NCI-H2171 treated with DMSO at 0.1 percent for 48 hours (cell line): ENCODE results near the gene ABTB1.
"Not testable (repeated sequence)": the region's sequence is repeated elsewhere in the genome, so short reads cannot be mapped to it uniquely, and the experiment has no call there.

ENCODE experiments used
- DNase-seq: peaks from one replicate; lab custom pipeline; 2025; lab: John Stamatoyannopoulos, UW

ABTB1 gene

DNA sequence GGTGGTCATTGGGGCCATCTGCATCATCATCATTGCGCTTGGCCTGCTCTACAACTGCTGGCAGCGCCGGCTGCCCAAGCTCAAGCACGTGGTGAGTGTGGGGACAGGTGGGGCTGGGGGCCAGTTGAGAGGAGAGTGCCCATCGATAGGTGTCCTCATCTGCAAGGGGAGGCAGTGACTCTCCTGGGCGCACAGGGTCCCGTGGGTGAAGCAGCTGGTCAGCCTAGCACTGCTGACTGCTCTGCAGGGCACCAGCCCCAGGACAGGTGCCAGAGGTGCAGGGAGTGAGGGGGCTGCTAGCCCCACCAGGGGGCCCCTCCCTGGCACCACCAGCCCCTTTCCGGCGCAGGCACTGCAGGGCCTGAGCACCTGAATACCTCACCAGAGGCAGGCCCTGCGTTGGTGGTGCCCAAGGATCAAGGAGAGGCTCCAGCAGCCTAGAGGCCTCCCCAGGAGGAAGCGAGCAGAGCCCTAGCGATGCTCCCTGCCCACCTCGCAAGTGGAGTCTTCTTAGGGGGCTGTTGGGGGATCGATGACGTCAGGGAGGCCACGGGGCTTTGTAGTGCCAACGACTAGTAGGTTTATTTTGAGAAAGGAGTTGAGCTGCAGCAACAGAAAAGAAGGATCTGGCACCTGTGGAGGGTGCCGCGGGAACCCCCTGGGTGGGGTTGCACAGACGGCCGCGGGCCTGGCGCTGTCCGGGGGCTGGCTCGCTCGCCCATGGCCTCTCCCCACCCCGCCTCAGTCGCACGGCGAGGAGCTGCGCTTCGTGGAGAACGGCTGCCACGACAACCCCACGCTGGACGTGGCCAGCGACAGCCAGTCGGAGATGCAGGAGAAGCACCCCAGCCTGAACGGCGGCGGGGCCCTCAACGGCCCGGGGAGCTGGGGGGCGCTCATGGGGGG lies 976 bp upstream of the ABTB1 start:
- DNase-seq, result no peak

DNA sequence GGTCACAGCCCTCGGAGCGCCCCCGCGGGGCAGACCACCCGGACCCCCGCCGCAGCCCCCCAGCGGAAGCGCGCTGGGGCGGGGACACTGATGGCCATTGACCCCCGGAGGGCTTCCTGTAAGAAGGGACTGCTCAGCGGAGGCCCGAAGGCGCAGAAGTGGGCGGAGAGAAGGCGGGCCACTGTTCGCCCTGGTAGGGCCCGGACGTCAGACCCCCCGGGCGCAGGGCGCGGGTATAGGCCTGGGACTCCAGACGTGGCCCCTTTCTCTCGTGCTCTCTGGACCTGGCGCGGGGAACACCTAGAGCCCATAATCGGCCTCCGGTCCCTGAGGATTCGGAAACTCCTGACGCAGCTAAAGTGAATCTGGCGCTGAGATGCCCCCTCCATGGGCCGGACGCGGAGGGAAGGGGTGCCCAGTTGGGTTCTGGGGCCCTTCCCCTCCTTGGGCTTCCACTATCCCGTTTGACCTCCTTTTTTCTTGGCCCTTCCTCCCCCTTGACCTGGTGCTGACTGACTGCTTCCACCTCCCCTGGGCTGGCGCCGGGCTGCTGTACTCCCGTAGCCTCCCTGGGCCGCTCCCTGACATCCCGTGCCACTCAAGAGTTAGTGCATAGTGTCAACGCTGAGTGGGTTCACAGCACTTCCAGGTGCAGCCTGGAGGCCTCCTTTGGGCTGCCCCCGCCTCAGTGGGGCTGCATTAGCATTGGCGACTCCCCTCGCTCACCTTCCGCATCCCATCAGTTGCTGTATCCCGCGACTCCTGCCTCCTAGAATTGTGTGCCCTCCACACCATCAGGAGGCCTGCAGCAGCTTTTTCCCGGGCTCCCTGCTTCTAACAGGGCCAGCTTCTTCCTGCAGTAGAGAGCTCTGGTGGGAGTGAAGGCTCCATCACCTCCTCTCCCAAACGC lies 694 bp downstream of the ABTB1 start:
- peak; percentile 56 for DNase-seq

DNA sequence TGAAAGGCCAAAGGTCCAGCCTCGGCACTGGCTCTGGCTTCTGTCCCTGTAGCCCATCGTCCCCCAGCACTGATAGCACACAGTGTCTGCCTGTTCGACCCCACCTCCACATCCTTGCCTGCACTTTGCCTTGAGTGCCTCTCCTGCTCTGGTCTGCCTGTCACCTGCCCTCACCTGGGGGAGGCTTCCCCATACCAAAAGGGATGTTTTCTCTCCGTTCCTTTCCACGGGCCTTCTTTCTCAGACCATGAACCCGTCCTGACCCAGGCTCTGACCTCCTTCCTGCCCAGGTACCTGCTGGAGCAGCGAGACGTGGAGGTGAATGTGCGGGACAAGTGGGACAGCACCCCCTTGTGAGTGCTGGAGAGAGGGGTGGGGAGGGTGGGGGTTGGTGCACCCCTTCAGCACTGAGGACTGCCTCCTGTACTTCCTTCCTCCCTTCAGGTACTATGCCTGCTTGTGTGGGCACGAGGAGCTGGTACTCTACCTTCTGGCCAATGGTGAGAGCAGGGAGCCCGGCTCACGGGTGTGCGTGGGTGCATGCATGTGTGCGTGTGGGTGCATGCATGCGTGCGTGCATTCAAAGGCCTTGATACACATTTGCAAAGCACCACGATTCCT lies 1.5 kb downstream of the ABTB1 start:
- no peak for DNase-seq

DNA sequence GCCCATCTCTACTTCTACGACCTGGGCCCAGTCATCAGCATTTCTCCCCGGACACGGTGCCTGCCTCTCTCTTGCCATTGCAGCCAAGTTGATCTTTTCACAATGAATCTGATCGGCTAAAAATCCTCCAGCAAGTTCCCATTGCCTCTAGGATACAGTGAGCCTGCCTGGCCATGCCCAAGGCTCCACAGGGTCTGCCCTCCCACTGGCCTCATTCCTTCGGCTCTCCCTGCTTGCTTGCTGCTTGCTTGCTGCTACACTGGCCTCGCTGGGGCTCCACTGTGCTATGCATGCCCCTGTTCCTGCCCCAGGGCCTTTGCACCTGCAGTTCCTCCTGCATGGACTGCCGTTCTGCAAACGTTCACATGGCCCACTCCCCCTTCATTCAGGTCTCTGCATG lies 2.0 kb downstream of the ABTB1 start:
- DNase-seq, result no peak

DNA sequence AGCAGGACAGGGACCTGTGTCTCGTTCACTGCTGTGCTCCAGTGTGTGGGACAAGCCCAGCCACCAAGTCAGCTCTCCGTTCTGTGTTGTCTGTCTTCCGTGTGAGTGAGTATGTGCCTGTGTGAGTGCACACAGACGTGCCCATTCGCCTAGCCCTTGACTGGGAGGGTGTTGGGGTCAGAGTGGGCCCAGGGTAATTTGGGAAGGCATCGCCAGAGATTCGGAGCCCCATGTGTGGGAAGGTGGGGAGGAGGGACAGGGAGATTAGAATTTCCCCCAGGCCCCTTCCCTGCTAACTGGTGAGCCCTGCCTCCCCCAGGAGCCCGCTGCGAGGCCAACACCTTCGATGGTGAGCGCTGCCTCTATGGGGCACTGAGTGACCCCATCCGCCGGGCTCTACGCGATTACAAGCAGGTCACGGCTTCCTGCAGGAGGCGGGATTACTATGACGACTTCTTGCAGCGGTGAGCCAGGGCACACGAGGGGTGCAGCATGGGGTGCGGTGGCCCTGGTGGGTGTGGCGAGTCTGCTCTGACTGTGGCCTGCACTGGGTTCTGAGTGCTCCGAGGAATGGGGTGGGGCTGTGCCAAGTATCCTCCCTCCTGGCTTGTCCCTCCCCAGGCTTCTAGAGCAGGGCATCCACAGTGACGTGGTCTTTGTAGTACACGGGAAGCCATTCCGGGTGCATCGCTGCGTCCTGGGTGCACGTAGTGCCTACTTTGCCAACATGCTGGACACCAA lies 3.1 kb downstream of the ABTB1 start:
- no peak for DNase-seq

DNA sequence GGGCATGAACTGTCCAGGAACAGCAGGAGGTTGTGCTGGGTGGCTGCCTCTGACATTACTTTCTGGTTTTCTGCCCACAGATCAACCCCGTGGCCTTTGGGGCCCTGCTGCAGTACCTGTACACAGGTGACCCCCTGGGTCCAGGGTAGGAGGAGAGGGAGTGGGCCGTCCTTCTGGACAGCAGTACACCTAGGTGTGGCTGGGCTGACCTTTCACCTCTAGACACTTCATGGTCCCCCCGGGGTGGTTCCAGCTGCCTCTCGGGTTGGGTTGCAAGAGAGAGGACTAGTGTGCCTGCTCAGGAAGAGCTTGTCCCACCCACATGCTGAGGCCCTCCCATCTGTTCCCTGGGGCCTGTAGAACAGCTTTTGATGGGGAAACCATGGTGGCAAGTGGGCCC lies 3.7 kb downstream of the ABTB1 start:
- peak; percentile 61 for DNase-seq

DNA sequence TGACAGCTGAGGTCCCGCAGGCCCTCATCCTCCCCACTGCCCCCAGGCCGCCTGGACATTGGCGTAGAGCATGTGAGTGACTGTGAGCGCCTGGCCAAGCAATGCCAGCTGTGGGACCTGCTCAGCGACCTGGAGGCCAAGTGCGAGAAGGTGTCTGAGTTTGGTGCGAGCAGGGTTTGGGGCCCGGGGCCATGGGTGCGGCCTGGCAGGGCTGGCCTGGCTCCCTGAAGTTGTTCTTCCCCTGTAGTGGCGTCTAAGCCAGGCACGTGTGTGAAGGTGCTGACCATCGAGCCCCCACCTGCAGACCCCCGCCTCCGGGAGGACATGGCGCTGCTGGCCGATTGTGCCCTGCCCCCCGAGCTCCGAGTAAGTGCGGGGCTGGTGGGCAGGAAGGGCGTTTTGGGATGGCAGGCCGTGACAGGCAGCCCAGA lies 4.2 kb downstream of the ABTB1 start:
- no peak for DNase-seq

DNA sequence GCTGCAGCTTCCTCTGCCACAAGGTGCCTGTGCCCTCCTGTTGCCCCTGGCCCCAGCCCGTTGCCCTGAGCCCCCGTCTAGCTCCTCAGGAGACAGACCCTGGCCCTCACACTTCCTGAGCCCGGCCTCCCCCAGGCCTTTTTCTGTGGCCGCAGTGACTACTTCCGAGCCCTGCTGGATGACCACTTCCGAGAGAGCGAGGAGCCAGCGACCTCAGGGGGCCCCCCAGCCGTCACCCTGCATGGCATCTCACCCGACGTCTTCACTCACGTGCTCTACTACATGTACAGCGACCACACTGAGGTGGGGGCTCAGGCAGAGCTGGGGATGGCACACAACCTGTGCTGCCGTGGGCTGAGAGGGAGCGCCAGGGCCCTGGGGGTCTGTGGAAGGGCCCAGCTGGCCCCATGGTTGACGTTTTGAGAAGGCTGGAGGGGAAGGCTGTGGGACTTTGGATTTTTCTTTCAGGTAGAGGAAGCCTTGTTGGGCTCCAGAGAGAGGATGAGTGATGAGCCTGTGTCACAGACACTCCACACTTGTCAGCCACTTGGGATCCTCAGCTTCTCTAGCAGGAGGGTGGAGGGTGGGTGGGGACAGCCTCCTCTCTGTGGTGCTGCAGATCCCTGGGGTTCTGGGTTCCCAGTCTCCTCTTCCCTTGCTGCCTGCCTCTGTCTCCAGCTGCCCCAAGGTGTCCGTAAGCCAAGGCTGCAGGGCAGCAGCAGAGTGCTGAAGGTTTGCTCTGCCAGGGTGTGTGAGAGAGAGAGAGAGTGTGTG lies 5.0 kb downstream of the ABTB1 start:
- no peak for DNase-seq

DNA sequence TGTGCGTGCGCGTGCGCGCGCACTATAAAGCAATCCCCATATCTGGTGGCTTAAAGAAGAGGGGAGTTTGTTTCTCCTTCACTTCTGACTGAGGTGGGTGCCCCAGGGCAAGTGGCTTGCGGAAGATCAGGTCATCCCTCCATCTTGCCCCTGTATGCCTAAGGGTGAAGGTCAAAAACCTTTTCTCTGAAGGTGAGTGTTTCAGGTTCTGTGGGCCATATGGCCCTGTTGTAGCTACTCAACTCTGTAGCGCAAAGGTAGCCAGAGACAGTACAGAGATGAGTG lies 5.5 kb downstream of the ABTB1 start:
- DNase-seq, result no peak

DNA sequence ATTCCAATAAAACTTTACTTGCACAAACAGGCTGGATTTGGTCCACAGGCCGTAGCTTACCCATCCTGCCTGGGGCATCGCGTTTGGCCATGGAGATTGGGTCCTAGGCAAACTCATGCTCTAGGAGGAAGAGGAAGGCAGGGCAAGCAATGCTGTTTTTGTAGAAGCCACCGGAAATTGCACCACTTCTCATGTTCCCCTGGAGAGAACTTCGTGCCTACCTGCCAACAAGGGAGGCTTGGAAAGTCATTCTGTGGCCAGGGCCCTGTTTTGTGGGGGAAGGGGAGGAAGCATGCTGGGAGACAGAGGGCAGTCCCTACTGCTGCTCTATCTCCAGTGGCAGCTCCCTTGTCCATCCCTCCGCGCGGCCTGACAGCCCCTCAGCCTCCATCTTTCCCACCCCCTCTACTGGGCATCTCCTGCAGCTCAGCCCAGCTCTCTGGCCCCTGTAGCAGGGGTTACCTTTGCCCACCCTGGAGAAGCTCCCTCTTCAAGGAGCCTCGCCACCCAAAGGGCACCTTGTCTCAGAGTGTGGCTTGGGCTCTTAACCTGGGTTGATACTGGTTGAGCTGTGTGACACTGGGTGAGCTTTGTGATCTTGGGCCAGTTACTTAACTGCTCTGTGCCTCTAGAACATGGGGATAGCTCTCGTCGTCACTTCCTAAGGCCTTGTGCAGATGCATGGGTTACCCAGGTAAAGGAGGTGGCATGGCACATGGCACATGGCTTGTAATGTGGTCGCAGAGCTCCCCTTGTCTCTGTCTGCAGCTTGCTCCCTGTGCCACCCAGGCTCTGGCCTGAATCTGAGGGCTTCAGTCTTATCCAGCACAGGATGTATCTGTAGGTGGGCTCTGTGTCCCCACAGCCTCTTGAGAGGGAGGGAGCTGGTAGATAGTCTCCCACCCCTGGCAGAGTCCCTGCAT lies 6.1 kb downstream of the ABTB1 start:
- no peak for DNase-seq

DNA sequence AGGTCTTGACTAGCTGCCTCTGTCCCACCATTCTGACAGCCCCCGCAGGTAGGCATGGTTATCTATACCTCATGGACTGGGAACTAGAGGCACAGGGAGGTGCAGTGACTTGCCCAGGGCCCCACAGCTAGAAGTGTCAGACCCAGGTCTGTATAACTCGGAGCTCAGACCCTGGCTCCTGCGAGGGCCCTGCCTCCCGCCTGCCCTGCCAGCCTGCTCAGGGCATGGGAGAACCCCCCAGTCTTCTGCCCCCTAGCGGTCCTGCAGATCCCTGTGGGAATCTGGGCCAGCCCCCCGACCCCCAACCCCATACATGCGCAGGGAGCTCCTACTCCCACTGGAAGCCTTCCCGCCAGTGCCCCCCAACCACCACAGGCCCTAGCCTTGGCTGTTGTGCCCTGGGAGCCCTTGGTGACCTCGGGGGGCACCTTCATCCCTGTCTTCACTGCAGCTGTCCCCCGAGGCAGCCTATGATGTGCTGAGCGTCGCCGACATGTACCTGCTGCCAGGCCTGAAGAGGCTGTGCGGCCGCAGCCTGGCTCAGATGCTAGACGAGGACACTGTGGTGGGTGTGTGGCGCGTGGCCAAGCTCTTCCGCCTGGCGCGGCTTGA lies 6.9 kb downstream of the ABTB1 start:
- DNase-seq, result no peak

DNA sequence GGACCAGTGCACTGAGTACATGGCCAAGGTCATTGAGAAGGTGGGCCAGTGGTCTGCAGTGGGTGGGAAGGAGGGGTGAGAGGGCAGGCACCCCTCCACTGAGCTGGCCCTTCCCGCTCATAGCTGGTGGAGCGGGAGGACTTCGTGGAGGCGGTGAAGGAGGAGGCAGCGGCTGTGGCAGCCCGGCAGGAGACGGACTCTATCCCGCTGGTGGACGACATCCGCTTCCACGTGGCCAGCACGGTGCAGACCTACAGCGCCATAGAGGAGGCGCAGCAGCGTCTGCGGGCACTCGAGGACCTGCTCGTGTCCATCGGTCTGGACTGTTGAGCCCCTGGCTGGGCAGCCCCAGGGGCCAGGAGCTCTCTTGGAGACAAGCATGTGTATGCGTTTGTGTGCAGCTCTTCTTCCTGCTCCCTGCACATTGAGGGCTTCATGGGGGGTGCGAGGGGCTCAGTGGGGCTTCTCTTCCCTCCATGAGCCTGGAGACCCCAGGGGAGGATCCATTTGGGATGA lies 7.5 kb downstream of the ABTB1 start:
- DNase-seq, result no peak

DNA sequence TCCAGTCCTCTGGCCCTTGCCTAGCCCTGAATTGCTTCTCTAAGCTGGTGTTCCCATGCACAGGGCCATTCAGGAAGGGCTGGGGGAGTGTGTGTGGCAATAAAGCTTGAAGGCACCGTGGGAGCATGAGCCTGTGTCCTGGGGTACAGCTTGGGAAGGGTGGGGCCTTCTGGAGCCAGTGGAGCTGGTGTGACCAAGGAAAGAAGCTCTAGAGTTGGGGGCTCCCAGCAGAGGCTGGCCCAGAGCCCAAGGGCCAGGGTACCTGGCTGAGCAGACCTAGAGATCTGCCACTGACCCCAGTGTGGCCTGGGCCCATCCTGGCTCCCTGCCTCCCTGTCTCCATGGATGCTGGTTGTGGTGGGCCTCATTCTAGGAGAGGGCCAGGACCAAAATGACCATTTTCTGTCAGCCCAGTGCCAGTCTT lies 8.1 kb downstream of the ABTB1 start:
- DNase-seq, result no peak

DNA sequence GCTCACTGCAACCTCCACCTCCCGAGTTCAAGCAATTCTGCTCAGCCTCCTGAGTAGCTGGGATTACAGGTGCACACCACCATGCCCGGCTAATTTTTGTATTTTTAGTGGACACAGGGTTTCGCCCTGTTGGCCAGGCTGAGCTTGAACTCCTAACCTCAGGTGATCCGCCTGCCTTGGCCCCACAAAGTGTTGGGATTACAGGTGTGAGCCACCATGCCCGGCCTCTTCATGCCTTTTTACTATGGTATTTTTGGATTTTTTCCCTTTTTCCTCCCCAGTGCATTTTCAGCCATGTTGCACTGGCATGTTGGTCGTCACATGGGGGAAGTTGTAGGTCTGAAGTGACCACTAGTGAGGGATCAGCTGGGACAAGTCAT lies 9.4 kb downstream of the ABTB1 start:
- DNase-seq, result not testable (repeated sequence)

DNA sequence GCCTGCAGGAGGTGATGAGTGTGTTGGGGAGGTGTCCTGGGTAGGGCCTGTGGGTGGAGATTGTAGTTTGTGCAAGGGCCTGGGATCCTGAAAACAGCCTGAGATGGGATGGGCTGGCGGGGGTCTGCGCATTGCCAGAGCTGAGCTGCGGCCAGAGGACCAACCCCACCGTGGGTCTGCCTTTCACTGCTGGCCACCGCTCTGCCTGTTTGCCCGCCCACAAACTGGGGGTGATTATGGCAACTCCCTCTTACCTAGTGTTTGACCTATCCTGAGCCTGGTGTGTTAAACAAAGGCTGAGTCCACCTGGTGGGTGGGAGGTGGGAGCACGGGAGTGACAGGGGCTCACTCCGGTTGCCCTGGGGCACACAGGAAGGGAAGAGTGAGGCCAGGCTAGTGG lies 9.8 kb downstream of the ABTB1 start:
- DNase-seq, result no peak

DNA sequence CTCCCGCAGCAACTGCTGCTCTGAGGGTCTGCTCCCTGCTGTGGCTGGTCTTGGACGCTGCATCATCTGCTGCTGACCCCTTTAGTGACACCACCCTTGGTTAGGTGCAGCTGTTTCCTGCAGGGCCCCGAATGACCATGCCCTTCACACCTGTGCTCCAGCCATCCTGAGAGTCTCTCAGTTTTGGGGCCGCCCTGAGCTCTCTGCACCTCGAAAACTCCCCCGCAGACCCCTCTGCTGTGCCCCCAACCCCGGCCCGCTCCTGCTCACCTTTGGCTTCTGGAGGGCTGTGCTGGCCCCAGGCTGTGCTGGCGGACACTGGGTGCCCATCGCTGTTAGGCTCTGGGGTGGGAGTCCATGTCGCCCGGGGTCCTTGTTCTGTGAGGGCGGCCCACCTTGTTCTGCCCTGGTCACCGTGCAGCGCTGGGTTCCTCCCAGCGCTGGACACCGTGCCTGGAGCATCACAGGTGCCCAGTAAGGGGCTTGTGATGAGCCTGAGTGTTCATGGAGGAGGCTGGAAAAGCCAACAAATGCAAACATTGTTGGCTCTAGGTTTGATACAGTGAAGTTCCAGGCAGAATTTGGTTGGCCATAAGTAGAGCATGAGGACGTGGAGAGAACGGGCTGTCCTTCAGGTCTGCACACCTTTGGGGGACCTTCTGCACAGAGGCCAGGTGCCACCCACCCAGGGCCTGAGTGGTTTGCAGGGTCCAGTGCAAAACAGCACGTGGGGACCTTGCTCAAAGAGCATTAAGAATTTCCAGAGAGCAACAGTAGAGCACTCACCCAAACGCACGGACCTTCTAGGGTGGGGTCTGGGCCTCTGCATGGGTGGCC lies 12.3 kb downstream of the ABTB1 start:
- DNase-seq, result no peak

DNA sequence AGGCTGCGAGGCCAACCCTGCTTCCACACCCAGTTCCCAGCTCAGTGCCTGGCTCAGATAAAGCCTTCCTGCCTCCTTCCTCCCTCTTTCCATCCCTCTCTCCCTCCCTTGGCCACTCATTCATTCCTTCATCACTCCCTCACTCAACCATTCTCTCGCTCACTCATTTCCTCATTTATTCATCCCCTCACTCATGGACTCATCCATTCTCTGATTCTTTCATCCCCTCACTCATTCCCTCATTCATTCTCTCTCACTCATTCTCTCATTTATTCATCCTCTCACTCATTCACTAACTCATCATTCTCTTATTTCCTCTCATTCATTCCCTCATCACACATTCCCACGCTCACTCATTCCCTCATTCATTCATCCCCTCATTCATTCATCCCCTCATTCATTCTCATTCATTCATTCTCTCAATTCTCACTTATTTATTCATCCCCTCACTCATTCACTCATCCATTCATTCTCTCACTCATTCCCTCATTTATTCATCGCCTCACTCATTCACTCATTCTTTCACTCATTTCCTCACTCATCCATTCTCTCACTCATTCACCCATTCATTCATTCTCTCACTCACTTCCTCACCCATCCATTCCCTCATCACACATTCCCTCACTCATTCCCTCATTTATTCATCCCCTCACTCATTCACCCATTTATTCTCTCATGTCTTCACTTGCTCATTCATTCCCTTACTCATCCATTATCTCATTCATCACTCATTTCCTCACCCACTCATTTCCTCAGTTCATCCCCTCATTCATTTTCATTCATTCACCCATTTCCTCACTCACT lies 13.2 kb downstream of the ABTB1 start:
- DNase-seq, result no peak

DNA sequence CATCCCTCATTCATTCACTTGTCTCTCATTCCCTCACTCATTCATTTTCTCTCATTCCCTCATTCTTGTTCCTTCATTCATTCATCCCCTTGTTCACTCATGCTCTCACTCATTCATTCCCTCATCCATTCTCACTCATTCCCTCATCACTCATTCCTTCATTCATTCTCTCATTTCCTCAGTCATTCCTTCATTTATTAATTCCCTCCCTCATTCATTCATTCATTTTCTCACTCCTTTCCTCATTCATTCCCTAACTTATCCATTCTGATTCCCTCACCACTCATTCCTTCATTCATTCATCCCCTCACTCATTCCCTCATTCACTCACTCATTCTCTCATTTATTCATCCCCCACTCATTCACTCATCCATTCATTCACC lies 13.8 kb downstream of the ABTB1 start:
- DNase-seq, result no peak
